ENCODE results near the gene CDH16.

The CDH16 gene

DNA sequence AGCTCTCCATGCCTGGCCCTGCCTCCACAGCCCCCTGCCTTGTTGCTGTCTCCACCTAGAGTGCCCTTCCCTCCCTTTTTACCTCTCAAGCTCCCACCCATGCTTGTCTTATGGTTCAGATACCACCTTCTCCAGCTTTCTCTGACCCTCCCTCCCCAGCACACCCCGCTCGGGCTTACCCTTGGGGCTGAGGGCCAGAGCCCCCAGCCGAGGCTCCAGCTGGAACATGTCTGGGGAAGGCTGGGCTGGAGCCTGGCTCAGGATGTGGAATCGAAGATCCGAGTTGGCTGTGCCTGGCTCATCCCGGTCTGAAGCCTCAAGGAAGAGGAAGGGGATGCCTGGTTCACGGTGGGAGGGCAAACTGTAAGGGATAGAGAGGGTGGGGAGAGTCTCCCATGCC lies 3.6 kb downstream of the CDH16 start:
- Histone ChIP-seq H3K27ac (ENCODE audit: low read depth, low read length) (no peak overlapping the region), H3K4me1 (ENCODE audit: insufficient read depth, low read length) (no peaks in the 10 kb centered on the region), H3K9me3 (ENCODE audit: low read length) (no peaks in the 10 kb centered on the region), H3K27me3 (ENCODE audit: control insufficient read depth in 1 of 2, insufficient read depth in 2 of 2, low read length in 2 of 2) (no peaks in the 10 kb centered on the region), H3K4me3 (ENCODE audit: low read depth in 1 of 2, low read length in 2 of 2) (no peak overlapping the region), H3K9ac (ENCODE audit: low read length) (no peak overlapping the region), H3K36me3 (ENCODE audit: insufficient read depth, low read length) (no peaks in the 10 kb centered on the region)

DNA sequence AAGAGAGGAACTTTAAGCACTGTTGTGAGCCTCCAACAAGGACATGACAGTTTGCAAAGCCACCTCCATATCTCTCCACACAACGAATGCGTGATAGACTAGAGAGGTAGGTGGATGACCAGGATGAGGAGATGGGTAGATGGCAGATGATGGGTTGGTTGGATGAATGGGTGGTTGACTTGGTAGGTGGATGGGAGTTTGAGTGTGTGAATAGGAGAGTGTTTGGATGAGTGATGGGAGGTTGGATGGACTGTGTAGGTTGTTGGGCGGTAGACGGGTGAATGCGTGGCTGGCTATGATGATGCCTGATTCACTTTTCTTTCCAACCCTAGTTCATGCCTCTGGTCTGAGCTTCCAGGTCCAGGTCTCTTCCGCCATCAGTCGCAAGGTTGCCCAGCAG lies 4.1 kb downstream of the CDH16 start:
- no peak overlapping the region for H3K27ac ChIP-seq (ENCODE audit: low read depth, low read length)
- no peak overlapping the region for H3K9ac ChIP-seq (ENCODE audit: low read length)
- H3K36me3 ChIP-seq (ENCODE audit: insufficient read depth, low read length) = no peaks in the 10 kb centered on the region
- no peaks in the 10 kb centered on the region for H3K27me3 ChIP-seq (ENCODE audit: control insufficient read depth in 1 of 2, insufficient read depth in 2 of 2, low read length in 2 of 2)
- no peak overlapping the region for H3K4me3 ChIP-seq (ENCODE audit: low read depth in 1 of 2, low read length in 2 of 2)
- no peaks in the 10 kb centered on the region for H3K4me1 ChIP-seq (ENCODE audit: insufficient read depth, low read length)
- no peaks in the 10 kb centered on the region for H3K9me3 ChIP-seq (ENCODE audit: low read length)

DNA sequence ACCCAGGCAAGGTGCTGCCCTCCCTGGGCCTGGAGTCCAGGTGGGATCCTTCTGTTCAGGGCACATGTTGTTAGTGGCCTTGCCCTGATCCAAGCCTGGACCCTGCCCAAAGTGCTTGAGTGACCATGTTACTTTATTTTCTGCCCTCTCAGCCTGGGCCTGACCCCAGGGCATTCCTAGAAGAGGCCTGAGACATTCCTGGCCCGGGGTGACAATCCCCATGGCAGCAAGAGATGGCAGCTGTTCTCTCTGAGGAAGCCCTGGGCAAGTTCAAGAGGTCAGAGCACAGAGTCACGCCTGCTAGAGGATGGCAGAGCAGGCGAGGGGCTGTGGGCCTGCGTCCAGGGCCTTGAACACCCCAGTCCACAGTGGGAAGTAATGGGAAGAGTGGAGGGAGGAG lies 5.0 kb downstream of the CDH16 start:
- Histone ChIP-seq H3K9me3 (ENCODE audit: low read length) (no peaks in the 10 kb centered on the region), H3K36me3 (ENCODE audit: insufficient read depth, low read length) (no peaks in the 10 kb centered on the region), H3K27ac (ENCODE audit: low read depth, low read length) (no peak overlapping the region), H3K4me3 (ENCODE audit: low read depth in 1 of 2, low read length in 2 of 2) (no peak overlapping the region), H3K4me1 (ENCODE audit: insufficient read depth, low read length) (no peaks in the 10 kb centered on the region), H3K27me3 (ENCODE audit: control insufficient read depth in 1 of 2, insufficient read depth in 2 of 2, low read length in 2 of 2) (no peaks in the 10 kb centered on the region), H3K9ac (ENCODE audit: low read length) (no peak overlapping the region)

DNA sequence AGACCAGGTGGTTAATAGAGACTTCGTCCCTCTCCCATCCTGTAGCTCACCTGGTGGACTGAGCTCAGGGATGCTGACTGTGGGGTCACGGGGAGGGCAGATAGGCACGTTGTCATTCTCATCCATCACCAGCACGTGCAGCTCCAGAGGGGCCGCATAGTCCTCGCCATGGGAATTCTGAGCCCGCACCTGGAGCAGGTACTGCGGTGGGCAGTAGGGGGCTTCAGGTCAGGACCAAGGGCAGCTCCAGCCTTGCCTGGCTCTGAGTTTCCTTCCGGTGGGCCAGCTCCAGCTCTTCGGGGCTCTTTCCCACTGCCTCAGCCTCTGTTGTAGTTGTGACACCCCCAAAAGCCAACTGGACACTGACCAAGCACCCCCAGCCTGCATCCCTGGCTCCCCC lies 5.6 kb downstream of the CDH16 start:
- Histone ChIP-seq H3K36me3 (ENCODE audit: insufficient read depth, low read length) (no peaks in the 10 kb centered on the region), H3K4me3 (ENCODE audit: low read depth in 1 of 2, low read length in 2 of 2) (no peak overlapping the region), H3K27me3 (ENCODE audit: control insufficient read depth in 1 of 2, insufficient read depth in 2 of 2, low read length in 2 of 2) (no peaks in the 10 kb centered on the region), H3K27ac (ENCODE audit: low read depth, low read length) (no peak overlapping the region), H3K9ac (ENCODE audit: low read length) (no peak overlapping the region), H3K4me1 (ENCODE audit: insufficient read depth, low read length) (no peaks in the 10 kb centered on the region), H3K9me3 (ENCODE audit: low read length) (no peaks in the 10 kb centered on the region)

DNA sequence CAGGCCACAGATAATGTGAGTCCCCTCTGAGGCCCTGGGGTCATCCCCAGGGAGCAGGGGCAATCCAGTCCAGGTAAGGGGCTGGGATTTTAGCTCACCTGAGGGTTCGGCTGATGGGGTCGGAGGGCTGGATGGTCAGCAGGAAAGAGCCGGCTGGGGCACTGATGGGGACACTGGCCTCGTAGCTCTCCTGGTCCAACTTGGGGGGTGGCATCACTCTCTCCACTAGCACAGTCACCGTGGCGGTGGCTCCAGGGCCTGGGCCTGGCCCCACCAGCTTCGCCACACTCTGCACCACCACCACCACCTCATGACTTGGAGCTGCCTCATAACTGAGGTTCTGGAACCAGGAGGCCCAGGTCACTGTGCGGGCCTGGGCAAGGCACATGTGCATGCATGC lies 6.9 kb downstream of the CDH16 start:
- Histone ChIP-seq H3K27me3 (ENCODE audit: control insufficient read depth in 1 of 2, insufficient read depth in 2 of 2, low read length in 2 of 2) (no peaks in the 10 kb centered on the region), H3K9ac (ENCODE audit: low read length) (no peak overlapping the region), H3K9me3 (ENCODE audit: low read length) (no peaks in the 10 kb centered on the region), H3K36me3 (ENCODE audit: insufficient read depth, low read length) (no peaks in the 10 kb centered on the region), H3K4me1 (ENCODE audit: insufficient read depth, low read length) (no peaks in the 10 kb centered on the region), H3K27ac (ENCODE audit: low read depth, low read length) (no peak overlapping the region), H3K4me3 (ENCODE audit: low read depth in 1 of 2, low read length in 2 of 2) (no peak overlapping the region)

DNA sequence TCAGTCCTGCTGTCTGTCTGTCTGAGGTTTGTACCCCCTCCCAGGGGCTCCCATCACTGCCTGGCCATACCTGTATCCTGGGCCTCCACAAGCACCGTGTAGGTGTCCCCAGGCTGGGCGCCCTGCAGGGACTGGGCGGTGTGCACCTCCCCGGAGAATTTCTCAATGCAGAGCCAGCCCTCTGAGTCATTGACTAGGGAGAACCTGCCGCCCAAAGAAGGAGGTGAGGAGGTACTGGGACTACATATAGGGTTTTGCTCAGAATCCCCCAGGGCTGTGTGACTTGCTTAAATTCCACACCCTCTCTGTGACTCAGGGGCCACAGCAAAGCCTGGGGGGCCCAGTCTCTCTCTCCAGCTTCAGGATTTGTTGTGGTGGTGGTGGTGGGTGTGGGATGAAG lies 7.6 kb downstream of the CDH16 start:
- Histone ChIP-seq H3K4me3 (ENCODE audit: low read depth in 1 of 2, low read length in 2 of 2) (no peak overlapping the region), H3K36me3 (ENCODE audit: insufficient read depth, low read length) (no peaks in the 10 kb centered on the region), H3K27ac (ENCODE audit: low read depth, low read length) (no peak overlapping the region)

DNA sequence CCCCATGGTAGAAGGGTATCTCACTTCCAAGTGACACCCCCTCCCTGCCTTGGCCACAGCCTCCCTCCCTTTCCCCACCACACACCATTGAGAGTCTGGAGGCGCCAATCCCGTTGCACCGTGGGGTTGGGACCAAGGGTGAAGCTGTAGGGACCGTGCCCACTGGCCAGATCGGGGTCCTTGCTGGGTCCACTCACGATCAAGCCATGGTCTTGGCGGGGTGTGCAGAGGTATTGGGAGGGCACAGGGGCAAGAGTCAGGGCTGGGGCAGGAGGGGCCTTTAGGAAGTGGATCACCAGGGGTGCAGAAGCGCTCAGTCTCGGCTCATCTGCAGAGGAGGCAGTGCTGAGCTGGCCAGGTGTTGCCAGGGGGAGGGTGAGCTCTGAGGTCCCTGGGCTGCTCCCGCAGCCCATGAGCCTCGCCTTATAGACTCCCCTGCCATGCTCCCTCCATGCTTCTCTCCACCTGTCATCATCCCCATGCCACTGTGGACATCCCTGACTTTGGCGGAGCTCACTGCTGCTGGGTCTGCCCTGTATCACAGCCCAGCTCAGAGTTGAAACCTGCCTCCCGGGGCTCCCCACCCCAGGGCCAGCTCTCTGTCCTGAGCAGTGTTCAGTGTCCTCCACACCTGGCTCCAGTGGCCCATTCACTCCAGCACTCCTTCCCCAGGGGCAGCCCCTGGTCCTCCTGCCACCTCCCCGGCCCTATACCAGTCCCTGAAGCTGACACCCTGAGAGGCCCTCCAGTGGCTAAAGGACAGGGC lies 8.3 kb downstream of the CDH16 start:
- H3K9me3 ChIP-seq (ENCODE audit: low read length) = no peaks in the 10 kb centered on the region
- H3K4me1 ChIP-seq (ENCODE audit: insufficient read depth, low read length) = peaks cover 9% of the 10 kb centered on the region
- no peak overlapping the region for H3K9ac ChIP-seq (ENCODE audit: low read length)
- H3K4me3 ChIP-seq (ENCODE audit: low read depth in 1 of 2, low read length in 2 of 2) = no peak overlapping the region
- no peak overlapping the region for H3K27ac ChIP-seq (ENCODE audit: low read depth, low read length)
- H3K27me3 ChIP-seq (ENCODE audit: control insufficient read depth in 1 of 2, insufficient read depth in 2 of 2, low read length in 2 of 2) = no peaks in the 10 kb centered on the region
- H3K36me3 ChIP-seq (ENCODE audit: insufficient read depth, low read length) = no peaks in the 10 kb centered on the region

More for the DNA sequence above, 7.6 kb downstream of the CDH16 start:
- H3K4me1 ChIP-seq (ENCODE audit: insufficient read depth, low read length) = peaks cover 1% of the 10 kb centered on the region
- no peaks in the 10 kb centered on the region for H3K27me3 ChIP-seq (ENCODE audit: control insufficient read depth in 1 of 2, insufficient read depth in 2 of 2, low read length in 2 of 2)
- H3K9me3 ChIP-seq (ENCODE audit: low read length) = no peaks in the 10 kb centered on the region
- no peak overlapping the region for H3K9ac ChIP-seq (ENCODE audit: low read length)

DNA sequence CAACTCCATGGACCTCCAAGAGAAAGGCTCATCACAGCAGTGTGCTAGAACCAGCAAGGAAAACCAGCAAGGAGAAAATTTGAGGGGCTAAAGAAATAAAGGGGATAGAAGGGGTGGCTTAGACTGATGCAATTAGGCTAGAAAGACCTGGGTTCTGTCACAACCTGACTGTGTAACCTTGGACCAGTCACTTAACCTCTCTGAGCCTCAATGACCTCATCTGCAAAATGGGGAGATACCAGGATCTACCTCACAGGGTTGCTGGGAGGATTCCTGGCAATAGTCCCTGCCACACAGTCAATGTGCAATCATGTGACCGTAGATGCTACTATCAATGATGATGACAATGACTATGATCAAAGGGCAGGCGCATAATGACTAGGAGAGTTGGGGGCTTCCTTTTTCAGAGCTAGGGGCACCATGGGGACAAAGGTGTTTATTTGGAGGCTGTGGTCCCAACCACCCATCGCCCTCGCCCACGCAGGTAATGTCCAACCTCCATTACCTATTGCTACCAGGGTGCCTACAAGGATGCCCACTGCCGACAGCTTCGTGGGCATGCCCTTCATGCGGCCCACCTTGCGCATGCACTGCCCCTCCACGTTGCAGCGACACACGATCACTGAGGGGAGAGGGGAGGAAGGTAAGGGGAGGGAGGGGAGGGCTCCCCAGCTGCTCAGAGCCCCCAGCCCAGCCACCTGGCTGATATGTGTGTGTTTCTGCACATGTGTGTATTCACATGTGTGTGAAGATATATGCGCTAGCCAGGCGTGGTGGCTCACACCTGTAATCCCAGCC lies 9.7 kb downstream of the CDH16 start:
- peaks cover 23% of the 10 kb centered on the region for H3K4me1 ChIP-seq (ENCODE audit: insufficient read depth, low read length)
- no peaks in the 10 kb centered on the region for H3K36me3 ChIP-seq (ENCODE audit: insufficient read depth, low read length)
- H3K27me3 ChIP-seq (ENCODE audit: control insufficient read depth in 1 of 2, insufficient read depth in 2 of 2, low read length in 2 of 2) = no peaks in the 10 kb centered on the region
- no peak overlapping the region for H3K9ac ChIP-seq (ENCODE audit: low read length)
- H3K27ac ChIP-seq (ENCODE audit: low read depth, low read length) = no peak overlapping the region
- H3K9me3 ChIP-seq (ENCODE audit: low read length) = no peaks in the 10 kb centered on the region
- no peak overlapping the region for H3K4me3 ChIP-seq (ENCODE audit: low read depth in 1 of 2, low read length in 2 of 2)

DNA sequence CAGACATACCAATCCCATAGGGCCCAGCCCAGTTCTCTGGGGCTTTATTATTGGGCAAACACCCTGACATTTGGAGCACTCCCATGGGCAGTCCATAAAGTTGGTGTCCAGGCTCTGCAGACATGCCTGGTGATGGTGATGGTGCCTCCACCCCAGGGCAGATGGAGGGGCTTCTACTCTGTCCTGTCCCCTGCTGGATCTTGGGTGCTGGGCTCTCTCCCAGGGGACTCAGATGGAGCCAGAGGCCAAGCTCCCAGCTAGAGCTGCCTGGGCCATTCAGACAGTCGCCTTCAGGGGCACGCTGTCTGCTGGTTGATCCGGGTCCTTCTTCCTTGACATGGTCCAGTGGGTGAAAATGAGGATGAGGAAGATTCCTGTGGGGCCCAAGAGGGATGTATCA lies 10.6 kb downstream of the CDH16 start:
- Histone ChIP-seq H3K9me3 (ENCODE audit: low read length) (no peaks in the 10 kb centered on the region), H3K27me3 (ENCODE audit: control insufficient read depth in 1 of 2, insufficient read depth in 2 of 2, low read length in 2 of 2) (no peaks in the 10 kb centered on the region), H3K36me3 (ENCODE audit: insufficient read depth, low read length) (no peaks in the 10 kb centered on the region), H3K4me3 (ENCODE audit: low read depth in 1 of 2, low read length in 2 of 2) (no peak overlapping the region), H3K4me1 (ENCODE audit: insufficient read depth, low read length) (peaks cover 31% of the 10 kb centered on the region), H3K27ac (ENCODE audit: low read depth, low read length) (no peak overlapping the region), H3K9ac (ENCODE audit: low read length) (no peak overlapping the region)

DNA sequence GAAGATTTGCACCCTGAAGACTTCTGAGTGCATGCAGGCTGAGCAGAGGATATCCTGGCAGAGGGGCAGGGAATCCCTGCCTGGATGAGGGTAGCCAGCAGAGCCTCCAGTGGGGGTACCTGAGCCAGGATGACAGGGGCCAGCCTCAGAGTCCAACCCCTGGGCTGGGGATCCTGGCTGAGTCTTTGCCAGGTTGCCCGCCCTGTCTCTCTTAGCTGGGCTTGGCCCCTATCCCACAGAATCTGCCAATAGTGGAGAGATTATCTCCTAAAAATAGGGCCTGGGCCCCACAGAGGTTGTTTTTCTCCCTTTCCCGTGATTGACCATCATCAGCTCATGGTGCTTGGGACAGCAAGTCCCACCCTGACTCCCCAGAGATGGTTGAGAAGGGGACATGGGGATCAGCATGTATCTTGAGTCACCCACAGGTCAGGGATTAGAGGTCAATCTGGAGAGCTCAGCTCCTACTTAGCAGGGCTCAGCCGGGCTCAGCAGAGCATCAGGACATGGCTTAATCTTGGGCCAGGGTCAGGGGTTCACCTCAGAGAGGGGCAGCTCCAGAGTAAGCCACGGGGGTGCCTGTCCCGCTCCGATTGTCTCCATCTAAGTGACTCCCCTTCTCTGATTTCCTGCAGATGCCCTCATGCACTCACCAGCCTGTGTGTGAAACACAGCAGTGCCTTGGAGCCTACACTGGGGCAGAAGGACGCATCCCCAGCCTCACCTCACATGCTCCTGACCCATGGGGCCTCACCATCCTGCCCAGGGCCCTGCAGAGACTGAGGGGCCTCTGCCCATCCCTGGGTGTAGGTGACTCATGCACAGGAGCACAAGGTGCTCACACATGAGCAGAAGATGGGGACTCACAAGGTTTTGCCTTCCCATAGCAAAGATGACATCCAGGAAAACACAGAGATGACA lies 11.5 kb downstream of the CDH16 start:
- Histone ChIP-seq H3K9ac (ENCODE audit: low read length) (no peak overlapping the region), H3K27ac (ENCODE audit: low read depth, low read length) (no peak overlapping the region), H3K27me3 (ENCODE audit: control insufficient read depth in 1 of 2, insufficient read depth in 2 of 2, low read length in 2 of 2) (no peaks in the 10 kb centered on the region)

More for the DNA sequence above, 11.5 kb downstream of the CDH16 start:
- H3K36me3 ChIP-seq (ENCODE audit: insufficient read depth, low read length) = no peaks in the 10 kb centered on the region
- H3K4me3 ChIP-seq (ENCODE audit: low read depth in 1 of 2, low read length in 2 of 2) = no peak overlapping the region
- H3K9me3 ChIP-seq (ENCODE audit: low read length) = no peaks in the 10 kb centered on the region
- peaks cover 34% of the 10 kb centered on the region for H3K4me1 ChIP-seq (ENCODE audit: insufficient read depth, low read length)
